Keratinocyte (primary cell): ENCODE measurements around the gene C2.

Experiments
- EZH2 ChIP-seq: IDR thresholded peaks from one replicate; pipeline ENCODE4 v1.6.1; 2012; ENCODE audit warnings: inconsistent platforms, mild to moderate bottlenecking, low read length, moderate library complexity
- TF ChIP-seq, protein P1 (sequence below), 3 experiments: IDR thresholded peaks in 1 of 3; conservative IDR thresholded peaks in 1 of 3; optimal IDR thresholded peaks in 1 of 3; 2 replicates in 2 of 3; 3 replicates in 1 of 3; pipeline versions ENCODE3 to v1.5.1; 2011; ENCODE audit warnings: low read length in 3 of 3, mild to moderate bottlenecking in 3 of 3, moderate library complexity in 2 of 3, control low read depth in 1 of 3, inconsistent platforms in 1 of 3; ENCODE audit not compliant: insufficient read depth in 2 of 3; ENCODE audit errors: extremely low read depth in 1 of 3

DNA sequence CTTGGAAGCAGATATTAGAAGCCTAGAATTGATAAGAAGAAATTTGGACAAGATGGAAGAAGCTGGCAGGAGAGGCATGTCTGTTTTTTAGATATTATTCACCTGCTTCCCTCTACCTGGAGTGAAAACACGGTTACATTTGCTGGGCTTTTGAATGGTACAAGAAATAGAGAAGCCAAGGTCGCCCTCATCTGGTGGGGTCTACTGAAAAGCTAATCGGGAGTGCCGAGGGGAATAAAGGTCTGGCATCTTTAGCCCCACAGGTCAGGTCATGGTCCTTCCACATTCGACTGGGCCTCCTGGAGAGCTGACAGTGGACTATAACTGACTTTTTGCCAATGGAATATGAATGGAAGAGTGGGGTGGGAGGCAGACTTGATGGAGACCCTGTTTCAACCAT lies 4.6 kb upstream of the C2 start:
- TF ChIP-seq, protein P1, sequence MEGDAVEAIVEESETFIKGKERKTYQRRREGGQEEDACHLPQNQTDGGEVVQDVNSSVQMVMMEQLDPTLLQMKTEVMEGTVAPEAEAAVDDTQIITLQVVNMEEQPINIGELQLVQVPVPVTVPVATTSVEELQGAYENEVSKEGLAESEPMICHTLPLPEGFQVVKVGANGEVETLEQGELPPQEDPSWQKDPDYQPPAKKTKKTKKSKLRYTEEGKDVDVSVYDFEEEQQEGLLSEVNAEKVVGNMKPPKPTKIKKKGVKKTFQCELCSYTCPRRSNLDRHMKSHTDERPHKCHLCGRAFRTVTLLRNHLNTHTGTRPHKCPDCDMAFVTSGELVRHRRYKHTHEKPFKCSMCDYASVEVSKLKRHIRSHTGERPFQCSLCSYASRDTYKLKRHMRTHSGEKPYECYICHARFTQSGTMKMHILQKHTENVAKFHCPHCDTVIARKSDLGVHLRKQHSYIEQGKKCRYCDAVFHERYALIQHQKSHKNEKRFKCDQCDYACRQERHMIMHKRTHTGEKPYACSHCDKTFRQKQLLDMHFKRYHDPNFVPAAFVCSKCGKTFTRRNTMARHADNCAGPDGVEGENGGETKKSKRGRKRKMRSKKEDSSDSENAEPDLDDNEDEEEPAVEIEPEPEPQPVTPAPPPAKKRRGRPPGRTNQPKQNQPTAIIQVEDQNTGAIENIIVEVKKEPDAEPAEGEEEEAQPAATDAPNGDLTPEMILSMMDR (optimal IDR thresholded peaks at IDR 0.05 in 1 of 3, IDR thresholded peaks at IDR 0.05 in 1 of 3, conservative IDR thresholded peaks at IDR 0.05 in 1 of 3; ENCODE audit: extremely low read depth in 1 of 3, insufficient read depth in 2 of 3, low read length in 3 of 3) = peak in 2 of 3 experiments; percentile 10 to 35
- TF ChIP-seq EZH2 = no peak
